ENCODE results near the gene ANKS4B.

ANKS4B gene

GRCh38 chr16:21300309-21301167 lies 67.0 kb downstream of the ANKS4B start:
- no peak for DNase-seq (ENCODE audit: low read depth in 2 of 2)

GRCh38 chr16:21301168-21301894 lies 67.8 kb downstream of the ANKS4B start:
- no peak for DNase-seq (ENCODE audit: low read depth in 2 of 2)

GRCh38 chr16:21301895-21302291 lies 68.4 kb downstream of the ANKS4B start:
- DNase-seq (ENCODE audit: low read depth in 2 of 2): no peak

- no peak for DNase-seq (ENCODE audit: low read depth in 2 of 2)
Measured at GRCh38 chr16:21302454-21302853, 69.0 kb downstream of the ANKS4B start.

GRCh38 chr16:21302898-21303528 lies 69.5 kb downstream of the ANKS4B start:
- no peak for DNase-seq (ENCODE audit: low read depth in 2 of 2)
